ENCODE measurements around the gene PIAS4.

Gene PIAS4

DNA sequence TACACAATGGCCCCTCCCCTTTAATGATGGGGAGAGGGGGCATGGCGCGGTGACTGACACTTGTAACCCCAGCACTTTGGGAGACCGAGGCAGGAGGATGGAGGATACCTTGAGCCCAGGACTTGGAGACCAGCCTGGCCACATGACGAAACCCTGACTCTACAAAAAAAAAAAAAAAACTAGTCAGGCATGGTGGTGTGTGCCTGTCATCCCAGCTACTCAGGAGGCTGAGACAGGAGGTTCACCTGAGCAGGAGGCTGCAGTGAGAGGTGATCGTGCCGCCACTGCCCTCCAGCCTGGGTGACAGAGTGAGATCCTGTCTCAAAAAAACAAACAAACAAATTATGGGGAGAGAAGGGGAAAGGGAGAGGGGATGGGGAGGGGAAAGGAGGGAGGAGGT, 72.9 kb downstream of the PIAS4 start:
- Histone ChIP-seq H3K36me3 (ENCODE audit: low read length) (no peaks in the 10 kb centered on the region), H3K9me3 (ENCODE audit: insufficient read depth, low read length) (no peaks in the 10 kb centered on the region), H4K20me1 (ENCODE audit: low read depth, low read length) (no peaks in the 10 kb centered on the region), H3K9ac (ENCODE audit: low read length) (no peak overlapping the region), H3K27ac (ENCODE audit: low read depth, low read length) (no peak overlapping the region), H3K4me2 (ENCODE audit: low read depth, low read length, poor library complexity, severe bottlenecking) (no peak overlapping the region), H3F3A (ENCODE audit: insufficient read depth) (no peaks in the 10 kb centered on the region), H3K4me3 (ENCODE audit: insufficient read depth, low read length, poor library complexity, severe bottlenecking) (no peak overlapping the region), H2AFZ (ENCODE audit: low read depth, low read length, severe bottlenecking) (no peak overlapping the region), H3K27me3 (ENCODE audit: low read length) (no peaks in the 10 kb centered on the region), H3K79me2 (ENCODE audit: insufficient read depth, low read length) (no peaks in the 10 kb centered on the region), H3K9me2 (replicated peaks; ENCODE audit: insufficient read depth, low read length) (no peaks in the 10 kb centered on the region)
- no peak for TF ChIP-seq EZH2phosphoT487 (conservative IDR thresholded peaks at IDR 0.05; ENCODE audit: low read length)
- TF ChIP-seq, protein P1, sequence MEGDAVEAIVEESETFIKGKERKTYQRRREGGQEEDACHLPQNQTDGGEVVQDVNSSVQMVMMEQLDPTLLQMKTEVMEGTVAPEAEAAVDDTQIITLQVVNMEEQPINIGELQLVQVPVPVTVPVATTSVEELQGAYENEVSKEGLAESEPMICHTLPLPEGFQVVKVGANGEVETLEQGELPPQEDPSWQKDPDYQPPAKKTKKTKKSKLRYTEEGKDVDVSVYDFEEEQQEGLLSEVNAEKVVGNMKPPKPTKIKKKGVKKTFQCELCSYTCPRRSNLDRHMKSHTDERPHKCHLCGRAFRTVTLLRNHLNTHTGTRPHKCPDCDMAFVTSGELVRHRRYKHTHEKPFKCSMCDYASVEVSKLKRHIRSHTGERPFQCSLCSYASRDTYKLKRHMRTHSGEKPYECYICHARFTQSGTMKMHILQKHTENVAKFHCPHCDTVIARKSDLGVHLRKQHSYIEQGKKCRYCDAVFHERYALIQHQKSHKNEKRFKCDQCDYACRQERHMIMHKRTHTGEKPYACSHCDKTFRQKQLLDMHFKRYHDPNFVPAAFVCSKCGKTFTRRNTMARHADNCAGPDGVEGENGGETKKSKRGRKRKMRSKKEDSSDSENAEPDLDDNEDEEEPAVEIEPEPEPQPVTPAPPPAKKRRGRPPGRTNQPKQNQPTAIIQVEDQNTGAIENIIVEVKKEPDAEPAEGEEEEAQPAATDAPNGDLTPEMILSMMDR (IDR thresholded peaks at IDR 0.05; ENCODE audit: insufficient read depth, low read length, poor library complexity, severe bottlenecking), result no peak

DNA sequence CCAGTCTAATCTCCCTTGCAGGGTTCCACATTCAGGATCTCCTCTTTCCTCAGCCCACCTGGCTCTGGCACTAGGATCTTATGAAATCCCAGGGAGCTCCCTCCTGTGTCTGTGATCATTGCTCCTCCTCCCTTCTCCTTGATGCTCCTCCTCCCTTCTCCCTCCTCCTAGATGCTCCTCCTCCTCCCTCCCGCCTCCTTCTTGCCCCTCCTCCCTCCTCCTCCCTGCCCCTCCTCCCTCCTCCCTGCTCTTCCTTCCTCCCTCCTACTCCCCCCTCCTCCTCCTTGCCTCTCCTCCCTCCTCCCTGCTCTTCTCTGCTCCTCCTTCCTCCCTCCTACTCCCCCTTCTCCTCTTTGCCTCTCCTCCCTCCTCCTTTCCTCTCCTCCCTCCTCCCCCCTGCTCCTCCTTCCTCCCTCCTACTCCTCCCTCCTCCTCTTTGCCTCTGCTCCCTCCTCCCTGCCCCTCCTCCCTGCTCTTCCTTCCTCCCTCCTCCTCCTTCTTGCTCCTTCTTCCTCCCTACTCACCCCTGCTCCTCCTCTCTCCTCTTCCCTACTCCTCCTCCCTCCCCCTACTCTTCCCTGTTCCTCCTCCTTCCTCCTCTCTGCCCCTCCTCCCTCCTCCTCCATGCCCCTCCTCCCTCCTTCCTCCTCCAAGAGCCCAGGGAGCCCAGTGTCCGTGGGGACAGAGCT, 74.0 kb downstream of the PIAS4 start:
- no peaks in the 10 kb centered on the region for H3K36me3 ChIP-seq (ENCODE audit: low read length)
- no peak overlapping the region for H2AFZ ChIP-seq (ENCODE audit: low read depth, low read length, severe bottlenecking)
- H3K27me3 ChIP-seq (ENCODE audit: low read length), result no peaks in the 10 kb centered on the region
- no peak overlapping the region for H3K4me3 ChIP-seq (ENCODE audit: insufficient read depth, low read length, poor library complexity, severe bottlenecking)
- no peak overlapping the region for H3K27ac ChIP-seq (ENCODE audit: low read depth, low read length)
- H3F3A ChIP-seq (ENCODE audit: insufficient read depth), result no peaks in the 10 kb centered on the region
- no peaks in the 10 kb centered on the region for H3K9me3 ChIP-seq (ENCODE audit: insufficient read depth, low read length)
- H3K79me2 ChIP-seq (ENCODE audit: insufficient read depth, low read length), result no peaks in the 10 kb centered on the region
- H3K9ac ChIP-seq (ENCODE audit: low read length), result no peak overlapping the region
- no peaks in the 10 kb centered on the region for H4K20me1 ChIP-seq (ENCODE audit: low read depth, low read length)
- TF ChIP-seq, protein P1 (IDR thresholded peaks at IDR 0.05; ENCODE audit: insufficient read depth, low read length, poor library complexity, severe bottlenecking), result no peak
- TF ChIP-seq EZH2phosphoT487 (conservative IDR thresholded peaks at IDR 0.05; ENCODE audit: low read length), result no peak
- no peak overlapping the region for H3K4me2 ChIP-seq (ENCODE audit: low read depth, low read length, poor library complexity, severe bottlenecking)
- no peaks in the 10 kb centered on the region for H3K9me2 ChIP-seq (replicated peaks; ENCODE audit: insufficient read depth, low read length)

- Histone ChIP-seq H3K27me3 (ENCODE audit: low read length) (no peaks in the 10 kb centered on the region), H3K9ac (ENCODE audit: low read length) (no peak overlapping the region), H3K27ac (ENCODE audit: low read depth, low read length) (no peak overlapping the region), H3F3A (ENCODE audit: insufficient read depth) (no peaks in the 10 kb centered on the region), H3K4me3 (ENCODE audit: insufficient read depth, low read length, poor library complexity, severe bottlenecking) (no peak overlapping the region), H3K9me2 (replicated peaks; ENCODE audit: insufficient read depth, low read length) (no peaks in the 10 kb centered on the region), H4K20me1 (ENCODE audit: low read depth, low read length) (no peaks in the 10 kb centered on the region), H2AFZ (ENCODE audit: low read depth, low read length, severe bottlenecking) (no peak overlapping the region), H3K9me3 (ENCODE audit: insufficient read depth, low read length) (no peaks in the 10 kb centered on the region), H3K4me2 (ENCODE audit: low read depth, low read length, poor library complexity, severe bottlenecking) (no peak overlapping the region), H3K79me2 (ENCODE audit: insufficient read depth, low read length) (no peaks in the 10 kb centered on the region), H3K36me3 (ENCODE audit: low read length) (no peaks in the 10 kb centered on the region)
- TF ChIP-seq EZH2phosphoT487 (conservative IDR thresholded peaks at IDR 0.05; ENCODE audit: low read length), result no peak
- TF ChIP-seq, protein P1 (IDR thresholded peaks at IDR 0.05; ENCODE audit: insufficient read depth, low read length, poor library complexity, severe bottlenecking), result no peak
Observed at GRCh38 chr19:4082172-4082571, 74.6 kb downstream of the PIAS4 start.

Data from SU-DHL-6 (cell line).